H1 (cell line): ENCODE results near the gene HMCN2.

Experiments used
- CREB1 ChIP-seq: IDR thresholded peaks from 2 replicates; pipeline ENCODE4 v1.6.1; 2012; ENCODE audit warnings: inconsistent platforms
- CTCF ChIP-seq, 3 experiments: IDR thresholded peaks; 1 replicate in 2 of 3; 2 replicates in 1 of 3; pipeline versions ENCODE4 v1.5.1 to v1.6.1; 2011; ENCODE audit warnings: low read length in 3 of 3, mild to moderate bottlenecking in 3 of 3, inconsistent platforms in 2 of 3, low read depth in 1 of 3, moderate library complexity in 1 of 3; ENCODE audit not compliant: insufficient read depth in 1 of 3; ENCODE audit errors: control extremely low read depth in 1 of 3
- EGR1 ChIP-seq: IDR thresholded peaks from 2 replicates; pipeline ENCODE4 v1.6.1; 2011; ENCODE audit warnings: low read depth, low read length, borderline replicate concordance
- EP300 ChIP-seq, 2 experiments: IDR thresholded peaks; 1 replicate in 1 of 2; 2 replicates in 1 of 2; pipeline ENCODE4 v1.6.1; 2011 to 2012; ENCODE audit warnings: low read depth in 2 of 2, low read length in 2 of 2, mild to moderate bottlenecking in 2 of 2, borderline replicate concordance in 1 of 2, inconsistent platforms in 1 of 2, moderate library complexity in 1 of 2
- EZH2 ChIP-seq: fragments of 200-600 bp; sonication (generic); IDR thresholded peaks from 2 replicates; pipeline ENCODE4 v1.7.1; 2012; ENCODE audit warnings: low read depth, mild to moderate bottlenecking, moderate library complexity, low read length, inconsistent platforms; ENCODE audit not compliant: severe bottlenecking
- FOSL1 ChIP-seq: IDR thresholded peaks from 2 replicates; pipeline ENCODE4 v1.6.1; 2011; ENCODE audit warnings: mild to moderate bottlenecking, low read depth, low read length, moderate library complexity; ENCODE audit not compliant: insufficient read depth
- JUND ChIP-seq: IDR thresholded peaks from 2 replicates; pipeline ENCODE4 v1.6.1; 2011; ENCODE audit warnings: mild to moderate bottlenecking, improper control_type of control experiment, low read length
- POLR2A ChIP-seq, 2 experiments: IDR thresholded peaks; 1 replicate in 1 of 2; 2 replicates in 1 of 2; pipeline ENCODE4 v1.6.1; 2011; ENCODE audit warnings: low read depth in 2 of 2, low read length in 2 of 2, mild to moderate bottlenecking in 2 of 2; ENCODE audit errors: control extremely low read depth in 1 of 2
- RAD21 ChIP-seq, 2 experiments: IDR thresholded peaks in 1 of 2; conservative IDR thresholded peaks in 1 of 2; 2 replicates each; pipeline ENCODE4 v1.6.1; 2011; ENCODE audit warnings: low read depth in 2 of 2, low read length in 2 of 2, improper control_type of control experiment in 1 of 2, inconsistent platforms in 1 of 2, mild to moderate bottlenecking in 1 of 2, moderate library complexity in 1 of 2
- SP1 ChIP-seq: IDR thresholded peaks from 2 replicates; pipeline ENCODE4 v1.6.1; 2011; ENCODE audit warnings: low read depth, low read length
- SP4 ChIP-seq: IDR thresholded peaks from 2 replicates; pipeline ENCODE4 v1.6.1; 2012; ENCODE audit warnings: low read length, inconsistent platforms
- TAF1 ChIP-seq: IDR thresholded peaks from 2 replicates; pipeline ENCODE4 v1.6.1; 2011; ENCODE audit warnings: mild to moderate bottlenecking, low read depth, low read length

GRCh38 chr9:130411566-130411915, 146.0 kb downstream of the HMCN2 start:
- TF ChIP-seq EP300 (IDR thresholded peaks at IDR 0.05; ENCODE audit: borderline replicate concordance in 1 of 2, low read depth in 2 of 2, low read length in 2 of 2) (no peak), CTCF (IDR thresholded peaks at IDR 0.05; ENCODE audit: control extremely low read depth in 1 of 3, insufficient read depth in 1 of 3, low read depth in 1 of 3, low read length in 3 of 3) (no peak), POLR2A (IDR thresholded peaks at IDR 0.05; ENCODE audit: control extremely low read depth in 1 of 2, low read depth in 2 of 2, low read length in 2 of 2) (no peak), EZH2 (no peak), JUND (no peak), SP1 (no peak), RAD21 (IDR thresholded peaks at IDR 0.05 in 1 of 2, conservative IDR thresholded peaks at IDR 0.05 in 1 of 2; ENCODE audit: low read depth in 2 of 2, low read length in 2 of 2) (no peak), CREB1 (no peak), FOSL1 (no peak), SP4 (no peak), TAF1 (no peak), EGR1 (no peak)
